Measurements from ENCODE around the gene FBXW12. TPM values are rescaled to one million over a fixed set of nuclear protein-coding genes. Genes with fewer than 3 reads are reported as not detected.
A peak's percentile ranks its signal among the peaks of the same experiment; 100 is the strongest.

Gene FBXW12
- total and polyA plus RNA-seq, 2 of the 8 experiments (the other 6 are each of a cell fraction or from before 2014, with no cell fraction given) = 0.35 to 0.85 TPM

GRCh38 chr3:48415251-48415953 lies 43.4 kb downstream of the FBXW12 start:
- no peak overlapping the region for H2BK120ac ChIP-seq (replicated peaks; ENCODE audit: low read depth, low read length)
- TF ChIP-seq TAF7 (optimal IDR thresholded peaks at IDR 0.05; ENCODE audit: borderline replicate concordance, low read depth, low read length) (no peak), RAD21 (IDR thresholded peaks at IDR 0.05 in 1 of 2, conservative IDR thresholded peaks at IDR 0.05 in 1 of 2; ENCODE audit: low read depth in 2 of 2, low read length in 2 of 2) (peak; percentile 17 to 49; a peak in 3 of 4 replicates)
- TF ChIP-seq, protein P1, sequence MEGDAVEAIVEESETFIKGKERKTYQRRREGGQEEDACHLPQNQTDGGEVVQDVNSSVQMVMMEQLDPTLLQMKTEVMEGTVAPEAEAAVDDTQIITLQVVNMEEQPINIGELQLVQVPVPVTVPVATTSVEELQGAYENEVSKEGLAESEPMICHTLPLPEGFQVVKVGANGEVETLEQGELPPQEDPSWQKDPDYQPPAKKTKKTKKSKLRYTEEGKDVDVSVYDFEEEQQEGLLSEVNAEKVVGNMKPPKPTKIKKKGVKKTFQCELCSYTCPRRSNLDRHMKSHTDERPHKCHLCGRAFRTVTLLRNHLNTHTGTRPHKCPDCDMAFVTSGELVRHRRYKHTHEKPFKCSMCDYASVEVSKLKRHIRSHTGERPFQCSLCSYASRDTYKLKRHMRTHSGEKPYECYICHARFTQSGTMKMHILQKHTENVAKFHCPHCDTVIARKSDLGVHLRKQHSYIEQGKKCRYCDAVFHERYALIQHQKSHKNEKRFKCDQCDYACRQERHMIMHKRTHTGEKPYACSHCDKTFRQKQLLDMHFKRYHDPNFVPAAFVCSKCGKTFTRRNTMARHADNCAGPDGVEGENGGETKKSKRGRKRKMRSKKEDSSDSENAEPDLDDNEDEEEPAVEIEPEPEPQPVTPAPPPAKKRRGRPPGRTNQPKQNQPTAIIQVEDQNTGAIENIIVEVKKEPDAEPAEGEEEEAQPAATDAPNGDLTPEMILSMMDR (IDR thresholded peaks at IDR 0.05; ENCODE audit: control extremely low read depth in 1 of 3, insufficient read depth in 1 of 3, low read depth in 1 of 3, low read length in 3 of 3) = peak in 2 of 3 experiments; percentile 43 to 50; a peak in 3 of 4 replicates
- no peak overlapping the region for H3K18ac ChIP-seq (ENCODE audit: extremely low read depth, low read length)
- H3K9me3 ChIP-seq (ENCODE audit: insufficient read depth in 2 of 2, low read depth in 1 of 2, low read length in 1 of 2) = no peaks in the 10 kb centered on the region
- H2BK15ac ChIP-seq (ENCODE audit: low read length) = no peak overlapping the region
- ChIA-PET CTCF (ENCODE audit: partially characterized antibody) (interaction anchor here (0.7 to 4.3 kb wide), 11 partner anchors 8 to 183 kb away, joined by 3 to 47 read pairs (median 7); partner anchors contain the start of genes CCDC51 and PLXNB1), POLR2A (ENCODE audit: partially characterized antibody) (interaction anchor here (0.6 to 31.5 kb wide), 4 partner anchors 7 to 223 kb away, joined by 3 to 650 read pairs (median 327); partner anchors contain the start of gene PLXNB1)
- no peak overlapping the region for H2BK20ac ChIP-seq (ENCODE audit: low read length)
- H4K5ac ChIP-seq (ENCODE audit: insufficient read length, low read depth, low read length) = no peak overlapping the region
- no peak for FAIRE-seq
- no peak overlapping the region for H2AK5ac ChIP-seq (ENCODE audit: low read depth, low read length)
- 94% methylated on average over 21 of the region's 24 CpGs; no CpG with 5 or more reads in 1 of the 2 experiments for WGBS, 2 experiments (ENCODE audit: extremely low coverage in 1 of 2, insufficient coverage in 1 of 2, insufficient read length in 1 of 2, insufficient replicate concordance in 2 of 2, low coverage in 1 of 2, low lambda C conversion rate in 2 of 2, missing lambda C conversion rate in 1 of 2)
- H2BK12ac ChIP-seq (ENCODE audit: low read depth, low read length) = no peak overlapping the region
- H3K9ac ChIP-seq (replicated peaks in 1 of 4; ENCODE audit: extremely low read depth in 1 of 4, low read depth in 3 of 4, low read length in 3 of 4) = no peak overlapping the region
- DNase-seq (ENCODE audit: low read depth in 1 of 2, low spot score in 2 of 2) = no peak
- no peak overlapping the region for H3K4ac ChIP-seq (replicated peaks; ENCODE audit: insufficient read length, low read depth, low read length)
- H4K91ac ChIP-seq (replicated peaks; ENCODE audit: insufficient read length, low read length) = no peak overlapping the region
- no peak overlapping the region for H3K4me2 ChIP-seq (ENCODE audit: insufficient read depth in 1 of 2, low read depth in 2 of 2, low read length in 2 of 2)
- H4K20me1 ChIP-seq (replicated peaks in 1 of 2; ENCODE audit: control insufficient read depth in 1 of 2, insufficient read depth in 2 of 2, low read length in 2 of 2) = peaks cover 8 to 49% of the 10 kb centered on the region in 2 experiments
- H3K23ac ChIP-seq (ENCODE audit: insufficient read length) = no peak overlapping the region
- no peak overlapping the region for H2AFZ ChIP-seq (ENCODE audit: low read length)
- no peak overlapping the region; the same call in 1 of the 2 replicates for H4K8ac ChIP-seq (ENCODE audit: extremely low read depth, insufficient read depth, low read length)
- no peak overlapping the region for H3K56ac ChIP-seq (replicated peaks; ENCODE audit: insufficient read length, low read depth, low read length)
- H3K27ac ChIP-seq (ENCODE audit: low read depth, low read length) = no peak overlapping the region
- H3K4me3 ChIP-seq (ENCODE audit: extremely low read depth in 1 of 4, insufficient read depth in 2 of 4, low read depth in 3 of 4, low read length in 4 of 4) = no peak overlapping the region
- H3K79me2 ChIP-seq (ENCODE audit: control insufficient read depth in 1 of 2, insufficient read depth in 2 of 2, low read length in 2 of 2) = no peaks in the 10 kb centered on the region; a peak in 1 of 4 replicates
- H3K4me1 ChIP-seq (replicated peaks in 1 of 4; ENCODE audit: control insufficient read depth in 3 of 4, insufficient read depth in 4 of 4, low read length in 3 of 4) = no peaks in the 10 kb centered on the region
- no peak overlapping the region for H3K14ac ChIP-seq (ENCODE audit: insufficient read length)
- no peaks in the 10 kb centered on the region; the same call in none of the 2 replicates for H3K79me1 ChIP-seq (ENCODE audit: low read depth, low read length)
- H3K36me3 ChIP-seq (ENCODE audit: control insufficient read depth in 2 of 4, insufficient read depth in 4 of 4, low read length in 3 of 4) = peaks cover 73 to 87% (median 83%) of the 10 kb centered on the region in 4 experiments
- no peaks in the 10 kb centered on the region for H3K27me3 ChIP-seq (replicated peaks in 1 of 4; ENCODE audit: control insufficient read depth in 3 of 4, extremely low read depth in 1 of 4, insufficient read depth in 3 of 4, low read length in 3 of 4)
- no peak overlapping the region for H2BK5ac ChIP-seq (ENCODE audit: low read depth, low read length)
- no peaks in the 10 kb centered on the region for H3K23me2 ChIP-seq (ENCODE audit: low read depth, low read length)

Data from H1 (cell line).